Femur (tissue), 1 donor: Measurements from ENCODE around the gene SHISA7.
"Not testable (repeated sequence)": the region's sequence is repeated elsewhere in the genome, so short reads cannot be mapped to it uniquely, and the experiment has no call there.

ENCODE experiments used
- DNase-seq: peaks from one replicate; pipeline ENCODE4 v3.0.0-alpha.2; 2017

Gene SHISA7

GRCh38 chr19:55409179-55409578 lies 33.9 kb downstream of the SHISA7 start:
- DNase-seq = not testable (repeated sequence)

- DNase-seq = no peak
Observed at GRCh38 chr19:55408533-55408872, 34.6 kb downstream of the SHISA7 start.

GRCh38 chr19:55407800-55408532 lies 35.1 kb downstream of the SHISA7 start:
- DNase-seq = peak; percentile 99

- DNase-seq = not testable (repeated sequence)
Observed at GRCh38 chr19:55407550-55407799, 35.6 kb downstream of the SHISA7 start, which contains the start of gene UBE2S. UBE2S (minus strand) TSS chr19:55407788; CDS start chr19:55407589, 199 bp downstream.

- DNase-seq = peak; percentile 49
Observed at GRCh38 chr19:55406826-55407549, 36.1 kb downstream of the SHISA7 start.

- DNase-seq = peak; percentile 27
Observed at GRCh38 chr19:55406091-55406825, 36.8 kb downstream of the SHISA7 start.

GRCh38 chr19:55405638-55406037 lies 37.5 kb downstream of the SHISA7 start:
- DNase-seq = peak; percentile 18

GRCh38 chr19:55402509-55402908 lies 40.6 kb downstream of the SHISA7 start:
- no peak for DNase-seq

GRCh38 chr19:55401390-55401789 lies 41.7 kb downstream of the SHISA7 start:
- not testable (repeated sequence) for DNase-seq

- DNase-seq = no peak
Observed at GRCh38 chr19:55400281-55401087, 42.6 kb downstream of the SHISA7 start.

GRCh38 chr19:55398200-55398925 lies 44.7 kb downstream of the SHISA7 start:
- no peak for DNase-seq

GRCh38 chr19:55392820-55393761 lies 50.0 kb downstream of the SHISA7 start:
- no peak for DNase-seq

- no peak for DNase-seq
Observed at GRCh38 chr19:55391702-55392615, 51.1 kb downstream of the SHISA7 start.

GRCh38 chr19:55391191-55391670 lies 51.9 kb downstream of the SHISA7 start:
- DNase-seq = peak; percentile 33

GRCh38 chr19:55390461-55390880 lies 52.6 kb downstream of the SHISA7 start:
- DNase-seq = no peak

GRCh38 chr19:55389386-55390317 lies 53.4 kb downstream of the SHISA7 start:
- peak; percentile 18 for DNase-seq

GRCh38 chr19:55387736-55388497 lies 55.2 kb downstream of the SHISA7 start:
- peak; percentile 26 for DNase-seq

GRCh38 chr19:55386493-55386971 lies 56.6 kb downstream of the SHISA7 start:
- peak; percentile 23 for DNase-seq
